ENCODE results near the gene BRIP1. TPM values are rescaled to one million over a fixed set of nuclear protein-coding genes. Genes with fewer than 3 reads are reported as not detected.

Gene BRIP1
- total and polyA plus RNA-seq, 2 donors (not counting 3 experiments of a cell fraction or from before 2014, with no cell fraction given), result 1.8 to 12.1 TPM

GRCh38 chr17:61816538-61816937 lies 46.8 kb downstream of the BRIP1 start:
- no peak overlapping the region for H3K4me2 ChIP-seq (ENCODE audit: insufficient read depth, low read length)
- no peaks in the 10 kb centered on the region for H3K9me3 ChIP-seq (replicated peaks; ENCODE audit: control insufficient read depth, insufficient read depth, low read length)
- ChIA-PET POLR2A (no interaction called here), CTCF (no interaction called here)
- H3K4me3 ChIP-seq (replicated peaks in 1 of 3; ENCODE audit: insufficient read depth in 1 of 3, low read depth in 1 of 3, low read length in 3 of 3), result no peak overlapping the region
- H3K9me1 ChIP-seq (replicated peaks; ENCODE audit: control insufficient read depth, extremely low read depth, insufficient read depth, low read length), result no peaks in the 10 kb centered on the region
- intact Hi-C loops (cut with micrococcal nuclease) (no loop called here), dilution Hi-C loops (cut with MboI; ENCODE audit: extremely low pct_ligation_motif_present, low sequenced_read_pairs) (no loop called here)
- FAIRE-seq (no peak), DNase-seq (ENCODE audit: low read depth, low spot score) (no peak)
- H3K36me3 ChIP-seq (ENCODE audit: control insufficient read depth in 2 of 2, extremely low read depth in 1 of 2, insufficient read depth in 2 of 2, low read length in 2 of 2), result peaks cover 0 to 2% of the 10 kb centered on the region in 2 experiments
- H3K79me2 ChIP-seq (ENCODE audit: control insufficient read depth, insufficient read depth, low read length), result no peaks in the 10 kb centered on the region
- H2AFZ ChIP-seq (ENCODE audit: low read depth, low read length), result no peak overlapping the region
- no peaks in the 10 kb centered on the region for H4K20me1 ChIP-seq (replicated peaks; ENCODE audit: control insufficient read depth, extremely low read depth, insufficient read depth, low read length)
- BruUV-seq (replicated peaks), result no TSS peak
- H3K4me1 ChIP-seq (ENCODE audit: control insufficient read depth, extremely low read depth, insufficient read depth, low read length), result no peaks in the 10 kb centered on the region
- H3K27ac ChIP-seq (ENCODE audit: insufficient read depth, low read depth, low read length), result no peak overlapping the region
- no peak overlapping the region for H3K9ac ChIP-seq (replicated peaks; ENCODE audit: extremely low read depth, insufficient read depth, low read length)
- H3K27me3 ChIP-seq (ENCODE audit: control insufficient read depth in 2 of 2, insufficient read depth in 2 of 2, low read length in 2 of 2), result no peaks in the 10 kb centered on the region
- peak; percentile 4 for TF ChIP-seq JUN (IDR thresholded peaks at IDR 0.05; ENCODE audit: borderline replicate concordance, insufficient read depth, insufficient read length, low read depth)
- TF ChIP-seq POLR2A (IDR thresholded peaks at IDR 0.05; ENCODE audit: low read depth, low read length), result no peak
- TF ChIP-seq FOS (IDR thresholded peaks at IDR 0.05; ENCODE audit: borderline replicate concordance, insufficient read depth, low read length), result no peak

- FAIRE-seq (no peak), DNase-seq (ENCODE audit: low read depth, low spot score) (no peak)
- CTCF ChIA-PET, result no interaction called here
- H3K36me3 ChIP-seq (ENCODE audit: control insufficient read depth in 2 of 2, extremely low read depth in 1 of 2, insufficient read depth in 2 of 2, low read length in 2 of 2), result peaks cover 0 to 2% of the 10 kb centered on the region in 2 experiments
- no peaks in the 10 kb centered on the region for H3K4me1 ChIP-seq (ENCODE audit: control insufficient read depth, extremely low read depth, insufficient read depth, low read length)
- intact Hi-C loops (cut with micrococcal nuclease), result no loop called here
- no peak overlapping the region for H3K4me2 ChIP-seq (ENCODE audit: insufficient read depth, low read length)
- no peak overlapping the region for H3K4me3 ChIP-seq (replicated peaks in 1 of 3; ENCODE audit: insufficient read depth in 1 of 3, low read depth in 1 of 3, low read length in 3 of 3)
- POLR2A ChIA-PET, result no interaction called here
- H3K9me1 ChIP-seq (replicated peaks; ENCODE audit: control insufficient read depth, extremely low read depth, insufficient read depth, low read length), result no peaks in the 10 kb centered on the region
- BruUV-seq (replicated peaks), result no TSS peak
- no peaks in the 10 kb centered on the region for H3K79me2 ChIP-seq (ENCODE audit: control insufficient read depth, insufficient read depth, low read length)
- H3K9me3 ChIP-seq (replicated peaks; ENCODE audit: control insufficient read depth, insufficient read depth, low read length), result no peaks in the 10 kb centered on the region
- TF ChIP-seq POLR2A (IDR thresholded peaks at IDR 0.05; ENCODE audit: low read depth, low read length) (no peak), MYC (IDR thresholded peaks at IDR 0.05; ENCODE audit: low read depth, low read length) (no peak), FOS (IDR thresholded peaks at IDR 0.05; ENCODE audit: borderline replicate concordance, insufficient read depth, low read length) (no peak), MAX (IDR thresholded peaks at IDR 0.05; ENCODE audit: insufficient read depth, insufficient read length) (no peak)
- H3K27me3 ChIP-seq (ENCODE audit: control insufficient read depth in 2 of 2, insufficient read depth in 2 of 2, low read length in 2 of 2), result no peaks in the 10 kb centered on the region
- H3K27ac ChIP-seq (ENCODE audit: insufficient read depth, low read depth, low read length), result no peak overlapping the region
- H2AFZ ChIP-seq (ENCODE audit: low read depth, low read length), result no peak overlapping the region
- no peaks in the 10 kb centered on the region for H4K20me1 ChIP-seq (replicated peaks; ENCODE audit: control insufficient read depth, extremely low read depth, insufficient read depth, low read length)
- dilution Hi-C loops (cut with MboI; ENCODE audit: extremely low pct_ligation_motif_present, low sequenced_read_pairs), result no loop called here
- no peak overlapping the region for H3K9ac ChIP-seq (replicated peaks; ENCODE audit: extremely low read depth, insufficient read depth, low read length)
These were observed 47.3 kb downstream of the BRIP1 start for GRCh38 chr17:61815863-61816503.
